Rectal smooth muscle tissue (tissue), 1 donor: ENCODE data around the gene TKFC.

Source experiments
- H3K27ac ChIP-seq: one replicate; pipeline ENCODE4 v1.7.0; 2013; ENCODE audit warnings: low read depth, low read length, inconsistent platforms
- H3K27me3 ChIP-seq: one replicate; pipeline ENCODE4 v1.7.0; 2013; ENCODE audit warnings: low read length; ENCODE audit not compliant: control insufficient read depth, insufficient read depth
- H3K36me3 ChIP-seq: one replicate; pipeline ENCODE4 v1.7.0; 2013; ENCODE audit warnings: low read length; ENCODE audit not compliant: control insufficient read depth, insufficient read depth
- H3K4me1 ChIP-seq: one replicate; pipeline ENCODE4 v1.7.0; 2013; ENCODE audit warnings: low read length; ENCODE audit not compliant: control insufficient read depth, insufficient read depth
- H3K4me3 ChIP-seq: one replicate; pipeline ENCODE4 v1.7.0; 2013; ENCODE audit warnings: low read length
- H3K9ac ChIP-seq: one replicate; pipeline ENCODE4 v1.7.0; 2013; ENCODE audit warnings: low read length

The TKFC gene

DNA sequence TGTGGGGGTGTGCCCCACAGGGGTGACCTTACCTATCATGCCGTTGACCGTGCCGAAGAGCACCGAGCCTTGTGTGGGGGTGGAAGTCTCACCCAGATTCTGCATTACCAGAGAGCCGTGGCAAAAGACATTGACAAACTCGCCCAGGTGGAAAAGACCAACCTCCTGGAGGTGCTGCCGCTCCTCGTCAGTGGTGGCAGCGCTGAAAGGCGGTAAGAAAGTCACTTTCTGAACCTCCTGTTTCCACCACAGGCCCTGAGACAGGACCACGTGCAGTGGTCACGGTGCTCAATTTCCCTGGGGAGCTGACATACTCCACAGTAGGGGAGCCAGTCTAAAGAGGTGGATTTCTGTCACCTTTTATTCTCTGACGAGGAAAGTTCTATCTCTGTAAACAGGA lies 30.5 kb upstream of the TKFC start:
- Histone ChIP-seq H3K9ac (no peak overlapping the region), H3K36me3 (peaks cover 53% of the 10 kb centered on the region), H3K4me3 (no peak overlapping the region)

DNA sequence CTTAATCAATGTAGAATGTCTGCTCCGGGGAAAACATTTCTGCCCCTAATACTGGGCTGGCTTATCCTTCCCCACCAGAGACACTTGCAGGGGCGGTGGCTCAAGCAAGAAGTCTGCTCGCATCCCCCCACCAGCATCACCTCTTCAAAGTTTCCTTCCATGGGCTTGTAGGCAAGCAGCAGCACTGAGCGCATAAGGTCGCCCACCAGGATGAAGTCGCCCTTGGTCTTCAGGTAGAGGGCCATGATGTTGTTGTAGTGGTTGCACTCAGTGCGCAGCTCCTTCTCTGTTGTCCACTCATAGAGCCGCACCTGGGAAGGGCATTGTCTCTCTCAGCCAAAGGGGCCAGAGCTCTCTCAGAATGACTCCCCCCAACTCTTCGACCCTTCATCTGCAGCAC lies 29.3 kb upstream of the TKFC start:
- no peak overlapping the region for H3K27ac ChIP-seq
- H3K4me1 ChIP-seq: no peaks in the 10 kb centered on the region
- H3K4me3 ChIP-seq: no peak overlapping the region
- peaks cover 64% of the 10 kb centered on the region for H3K36me3 ChIP-seq
- no peaks in the 10 kb centered on the region for H3K27me3 ChIP-seq
- no peak overlapping the region for H3K9ac ChIP-seq

More for the DNA sequence above, 30.5 kb upstream of the TKFC start:
- Histone ChIP-seq H3K4me1 (no peaks in the 10 kb centered on the region), H3K27me3 (no peaks in the 10 kb centered on the region), H3K27ac (no peak overlapping the region)

DNA sequence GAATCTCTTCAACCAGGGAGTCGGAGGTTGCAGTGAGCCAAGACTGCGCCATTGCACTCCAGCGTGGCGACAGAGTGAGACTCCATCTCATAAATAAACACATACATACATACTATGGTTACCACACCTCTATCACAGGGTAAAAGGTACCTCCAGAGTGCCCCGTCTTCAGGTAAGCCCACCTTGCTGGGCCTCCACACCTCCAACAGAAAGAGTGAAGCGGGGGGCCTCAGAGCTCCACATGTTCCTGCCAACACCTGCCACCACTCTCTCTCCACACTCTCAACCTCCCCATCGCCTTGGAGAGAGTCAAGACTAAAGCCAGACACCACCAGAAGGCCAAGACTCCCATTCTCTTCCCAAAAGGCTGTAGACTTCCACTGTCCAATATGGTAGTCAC lies 27.6 kb upstream of the TKFC start:
- Histone ChIP-seq H3K27me3 (no peaks in the 10 kb centered on the region), H3K27ac (no peak overlapping the region), H3K36me3 (peaks cover 70% of the 10 kb centered on the region), H3K4me1 (no peaks in the 10 kb centered on the region), H3K4me3 (no peak overlapping the region), H3K9ac (no peak overlapping the region)

DNA sequence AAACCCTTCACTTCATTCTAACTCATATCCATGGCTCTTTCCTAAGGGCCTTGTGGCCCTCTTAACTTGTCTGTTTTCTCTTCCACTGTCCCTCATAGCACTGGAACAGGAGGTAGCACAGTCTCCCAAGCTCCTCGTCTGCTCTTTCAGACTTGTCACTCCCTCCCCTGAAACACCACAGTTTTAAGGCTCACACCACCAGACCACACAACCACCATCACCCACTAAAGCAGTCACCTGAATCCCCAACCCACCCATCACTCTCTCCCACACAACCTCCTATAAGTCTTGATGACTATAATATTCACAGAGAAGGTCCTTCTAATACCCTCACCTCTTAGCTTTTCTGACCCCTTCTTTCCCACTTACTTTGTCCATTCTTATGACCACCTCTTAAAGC lies 26.8 kb upstream of the TKFC start:
- Histone ChIP-seq H3K4me3 (no peak overlapping the region), H3K36me3 (peaks cover 71% of the 10 kb centered on the region), H3K27me3 (no peaks in the 10 kb centered on the region), H3K27ac (no peak overlapping the region), H3K4me1 (no peaks in the 10 kb centered on the region), H3K9ac (no peak overlapping the region)

DNA sequence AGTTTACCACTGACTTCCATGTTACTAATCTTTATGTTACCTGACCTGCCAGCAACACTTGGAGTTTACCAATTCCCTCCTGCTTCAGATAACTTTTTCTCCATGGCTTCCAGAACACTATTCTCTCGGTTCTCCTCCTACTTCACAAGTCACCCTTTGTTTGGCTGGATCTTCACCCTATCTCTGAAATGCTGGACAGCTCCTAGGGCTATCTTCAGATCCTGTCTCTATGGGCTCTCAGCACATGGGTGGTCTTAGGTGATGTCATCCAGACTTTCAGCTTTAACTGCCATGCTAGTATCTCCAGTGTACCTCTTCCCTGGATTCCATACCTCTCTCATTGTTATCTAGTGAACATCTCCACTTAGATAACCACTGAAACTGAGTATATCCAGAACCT lies 25.7 kb upstream of the TKFC start:
- Histone ChIP-seq H3K27me3 (no peaks in the 10 kb centered on the region), H3K9ac (no peak overlapping the region), H3K4me1 (no peaks in the 10 kb centered on the region), H3K4me3 (no peak overlapping the region), H3K27ac (no peak overlapping the region), H3K36me3 (peaks cover 73% of the 10 kb centered on the region)

DNA sequence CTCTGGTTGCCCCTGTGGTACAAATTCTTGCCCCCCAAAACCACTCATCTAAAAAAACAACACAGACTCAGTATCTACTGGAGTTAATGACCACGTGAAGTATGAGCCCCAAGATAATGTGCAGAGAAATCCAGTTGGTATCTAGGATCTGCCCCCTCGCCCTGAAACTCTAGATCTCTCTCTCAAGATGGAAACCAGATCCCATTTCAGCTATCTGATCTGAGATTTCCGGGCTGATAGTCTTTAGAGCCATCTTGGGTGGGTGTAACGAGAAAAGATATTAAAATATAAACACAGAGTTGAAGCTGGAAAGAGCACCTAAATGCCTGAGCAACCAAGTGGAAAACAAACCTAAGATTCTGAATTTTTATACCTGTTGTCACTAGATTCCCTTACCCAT lies 23.9 kb upstream of the TKFC start:
- no peaks in the 10 kb centered on the region for H3K4me1 ChIP-seq
- H3K4me3 ChIP-seq: no peak overlapping the region
- H3K36me3 ChIP-seq: peaks cover 69% of the 10 kb centered on the region
- H3K27ac ChIP-seq: no peak overlapping the region
- no peaks in the 10 kb centered on the region for H3K27me3 ChIP-seq
- H3K9ac ChIP-seq: no peak overlapping the region

DNA sequence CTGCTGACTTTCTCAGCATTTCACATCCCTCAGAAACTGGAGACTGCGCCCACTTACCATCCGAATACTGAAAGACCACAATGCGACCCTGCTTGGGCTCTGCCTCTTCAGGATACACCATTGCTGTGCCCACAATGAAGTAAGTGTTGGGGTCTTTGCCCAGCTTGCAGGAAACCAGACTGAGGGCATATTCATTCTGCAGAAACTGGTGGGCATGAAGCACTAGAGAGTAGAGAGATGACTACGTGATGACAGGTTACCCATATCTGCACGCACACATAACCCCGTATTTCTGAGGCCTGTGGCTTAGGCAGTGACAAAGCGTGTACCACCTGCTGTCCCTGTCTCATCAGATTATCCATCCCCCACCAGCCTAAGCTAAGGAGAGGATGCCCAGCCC lies 23.3 kb upstream of the TKFC start:
- Histone ChIP-seq H3K4me1 (no peaks in the 10 kb centered on the region), H3K36me3 (peaks cover 73% of the 10 kb centered on the region), H3K9ac (no peak overlapping the region)

DNA sequence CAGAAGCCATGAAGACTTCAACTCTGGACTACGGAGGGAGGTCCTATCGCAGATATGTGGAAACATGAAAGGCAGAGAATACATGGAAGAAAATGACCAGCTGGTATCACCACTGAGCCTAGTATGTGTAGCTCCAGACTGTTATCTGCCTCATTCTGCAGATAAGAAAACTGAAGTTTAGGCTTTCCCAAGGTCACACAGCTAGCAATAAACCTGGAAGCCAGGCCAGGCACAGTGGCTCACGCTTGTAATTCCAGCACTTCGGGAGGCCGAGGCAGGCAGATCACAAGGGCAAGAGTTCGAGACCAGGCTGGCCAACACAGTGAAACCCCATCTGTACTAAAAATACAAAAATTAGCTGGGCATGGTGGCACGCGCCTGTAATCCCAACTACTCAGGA lies 22.3 kb upstream of the TKFC start:
- no peaks in the 10 kb centered on the region for H3K4me1 ChIP-seq
- no peak overlapping the region for H3K27ac ChIP-seq
- no peaks in the 10 kb centered on the region for H3K27me3 ChIP-seq
- peaks cover 72% of the 10 kb centered on the region for H3K36me3 ChIP-seq
- no peak overlapping the region for H3K4me3 ChIP-seq
- no peak overlapping the region for H3K9ac ChIP-seq

More for the DNA sequence above, 23.3 kb upstream of the TKFC start:
- Histone ChIP-seq H3K27me3 (no peaks in the 10 kb centered on the region), H3K27ac (no peak overlapping the region), H3K4me3 (no peak overlapping the region)

DNA sequence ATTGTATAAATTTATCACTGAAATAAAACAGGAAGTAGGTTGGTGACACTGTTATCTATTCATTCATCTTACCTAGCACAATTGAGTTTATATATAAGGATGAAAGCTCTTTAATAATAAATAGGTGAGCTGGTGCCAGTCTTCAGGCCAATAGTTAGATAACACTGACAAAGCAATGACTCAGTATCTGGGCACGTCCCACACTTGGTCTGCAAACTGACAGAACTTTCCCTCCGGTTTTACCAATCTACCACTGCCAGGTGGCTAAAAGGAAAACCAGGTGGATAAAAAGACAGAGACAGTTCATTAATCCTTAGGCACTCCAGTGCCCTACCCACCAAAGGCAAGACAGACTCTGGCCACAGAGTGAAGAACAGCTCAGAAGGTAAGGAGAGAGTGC lies 17.8 kb upstream of the TKFC start:
- peaks cover 47% of the 10 kb centered on the region for H3K36me3 ChIP-seq
- H3K27me3 ChIP-seq: no peaks in the 10 kb centered on the region
- no peaks in the 10 kb centered on the region for H3K4me1 ChIP-seq
- no peak overlapping the region for H3K9ac ChIP-seq
- no peak overlapping the region for H3K27ac ChIP-seq
- H3K4me3 ChIP-seq: no peak overlapping the region

DNA sequence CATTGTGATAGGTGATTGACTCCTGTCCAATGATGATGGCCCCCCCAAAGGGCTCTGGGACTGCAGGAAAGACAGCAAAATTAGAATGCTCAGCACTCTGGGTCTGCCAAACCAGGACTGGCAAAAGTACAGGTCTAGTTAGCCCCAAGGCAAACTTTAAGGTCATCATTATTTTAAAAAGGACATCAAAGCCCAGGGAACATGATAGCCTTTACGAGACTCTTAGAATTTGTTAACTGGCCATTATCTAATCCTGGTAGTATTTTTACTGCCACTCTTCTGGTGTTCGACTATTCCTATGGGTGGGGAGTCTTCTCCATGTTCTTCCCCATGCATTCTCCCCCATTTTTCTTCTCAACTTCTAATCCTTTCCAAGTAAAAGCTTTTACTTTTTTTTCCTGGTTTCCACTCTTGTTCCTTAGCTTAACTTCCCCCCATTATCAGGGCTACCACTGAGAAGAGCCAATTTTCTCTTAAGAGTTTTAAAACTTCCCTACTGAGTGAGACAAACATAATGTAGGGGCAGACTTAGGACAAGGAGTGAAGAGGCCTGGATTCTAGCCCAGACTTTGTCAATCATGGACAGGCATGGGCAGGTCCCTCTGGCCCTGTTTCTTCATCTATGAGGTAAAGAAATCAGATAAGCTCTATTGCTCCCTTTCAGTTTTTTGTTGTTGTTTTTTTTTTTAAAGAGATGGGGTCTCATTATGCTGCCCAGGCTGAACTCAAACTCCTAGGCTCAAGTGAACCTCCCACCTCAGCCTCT lies 7.2 kb upstream of the TKFC start:
- Histone ChIP-seq H3K36me3 (peaks cover 47% of the 10 kb centered on the region), H3K27ac (no peak overlapping the region), H3K9ac (no peak overlapping the region), H3K4me3 (no peak overlapping the region), H3K4me1 (no peaks in the 10 kb centered on the region), H3K27me3 (no peaks in the 10 kb centered on the region)

DNA sequence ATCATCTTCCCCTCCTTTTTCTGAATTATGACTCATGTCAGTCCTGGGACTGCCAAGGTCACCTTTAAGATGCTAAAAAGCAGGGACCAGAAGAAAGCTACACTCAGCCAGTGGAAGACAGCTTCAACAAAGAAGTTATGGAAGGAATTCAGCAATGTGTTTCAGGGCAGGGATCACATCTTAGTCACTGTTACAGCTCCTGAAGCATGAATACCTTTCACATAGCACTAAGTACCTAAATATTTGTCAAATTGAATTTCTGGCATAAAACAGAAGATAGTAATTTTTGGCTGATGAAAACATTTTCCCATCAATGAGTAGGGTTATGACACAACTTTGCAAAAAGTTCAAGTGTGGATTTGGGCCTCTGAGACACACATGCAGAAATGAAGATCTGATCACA lies 5.4 kb upstream of the TKFC start:
- Histone ChIP-seq H3K4me1 (peaks cover 3% of the 10 kb centered on the region), H3K4me3 (no peak overlapping the region), H3K27ac (no peak overlapping the region), H3K9ac (no peak overlapping the region), H3K36me3 (peaks cover 34% of the 10 kb centered on the region), H3K27me3 (no peaks in the 10 kb centered on the region)

DNA sequence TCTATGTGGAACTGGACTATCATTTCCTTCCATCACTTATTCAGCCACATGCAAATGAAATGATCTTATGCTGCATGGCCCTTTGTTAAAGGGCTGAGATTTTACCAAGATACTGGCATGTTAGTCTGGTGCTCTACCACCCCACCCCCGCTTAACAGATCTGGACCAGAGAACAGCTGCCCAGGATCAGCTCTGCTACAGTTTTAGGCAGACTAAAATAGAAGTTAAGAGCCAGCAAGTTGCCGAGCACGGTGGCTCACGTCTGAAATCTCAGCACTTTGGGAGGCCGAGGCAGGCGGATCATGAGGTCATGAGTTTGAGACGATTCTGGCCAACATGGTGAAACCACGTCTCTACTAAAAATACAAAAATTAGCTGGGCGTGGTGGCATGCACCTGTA lies 4.7 kb upstream of the TKFC start:
- Histone ChIP-seq H3K9ac (no peak overlapping the region), H3K27me3 (no peaks in the 10 kb centered on the region), H3K27ac (no peak overlapping the region), H3K4me1 (peaks cover 3% of the 10 kb centered on the region), H3K36me3 (peaks cover 28% of the 10 kb centered on the region), H3K4me3 (no peak overlapping the region)

DNA sequence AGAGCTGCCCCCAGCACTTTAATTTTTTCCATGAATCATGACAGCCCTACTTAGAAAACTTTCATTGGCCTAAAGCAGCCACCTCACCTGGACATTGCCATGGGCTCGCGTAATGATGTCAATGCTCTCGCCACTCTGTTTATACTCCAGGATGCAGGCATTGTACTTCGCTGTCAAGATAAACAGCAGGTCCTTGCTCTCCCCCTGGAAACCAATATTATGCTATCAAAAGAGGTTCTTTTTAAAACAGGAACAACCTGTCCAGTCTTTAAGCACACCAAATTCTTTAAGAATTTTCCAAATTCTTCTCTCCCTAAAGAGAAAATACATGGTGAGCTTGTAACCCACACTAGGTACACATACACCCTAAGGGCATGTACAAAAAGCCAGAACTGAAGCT lies 3.2 kb upstream of the TKFC start:
- Histone ChIP-seq H3K27ac (no peak overlapping the region), H3K4me1 (peaks cover 8% of the 10 kb centered on the region)

More for the DNA sequence above, 3.2 kb upstream of the TKFC start:
- Histone ChIP-seq H3K9ac (no peak overlapping the region), H3K27me3 (no peaks in the 10 kb centered on the region), H3K36me3 (peaks cover 16% of the 10 kb centered on the region), H3K4me3 (no peak overlapping the region)
